Mesodermal cell (in vitro differentiated cells): ENCODE data around the gene LRRC9.
"Not testable (repeated sequence)": the region's sequence is repeated elsewhere in the genome, so short reads cannot be mapped to it uniquely, and the experiment has no call there.

Experiments
- H3K27ac ChIP-seq: 2 replicates; pipeline ENCODE4 v1.7.0; 2013; ENCODE audit warnings: mild to moderate bottlenecking, low read depth, low read length, moderate library complexity; ENCODE audit not compliant: severe bottlenecking
- H3K36me3 ChIP-seq: 2 replicates; pipeline ENCODE4 v1.7.1; 2013; ENCODE audit warnings: mild to moderate bottlenecking, low read length, moderate library complexity; ENCODE audit not compliant: control insufficient read depth, insufficient read depth
- H3K4me1 ChIP-seq: one replicate; pipeline ENCODE4 v1.7.1; 2013; ENCODE audit warnings: mild to moderate bottlenecking, low read length; ENCODE audit not compliant: insufficient read depth, control insufficient read depth, poor library complexity, severe bottlenecking
- H3K4me3 ChIP-seq: 2 replicates; pipeline ENCODE4 v1.7.0; 2013; ENCODE audit warnings: low read length, control low read depth, mild to moderate bottlenecking; ENCODE audit not compliant: insufficient read depth, poor library complexity, severe bottlenecking; ENCODE audit errors: extremely low read depth
- H3K9me3 ChIP-seq: 2 replicates; pipeline ENCODE4 v1.7.1; 2013; ENCODE audit warnings: mild to moderate bottlenecking, low read length, moderate library complexity; ENCODE audit not compliant: control insufficient read depth
- WGBS, 2 experiments: methylation state at CpG; one replicate each; pipeline ENCODE4 v1.1.5; 2013; ENCODE audit warnings: missing lambda C conversion rate in 2 of 2; ENCODE audit not compliant: insufficient coverage in 2 of 2; 5-methylcytosine and 5-hydroxymethylcytosine counted together

The LRRC9 gene

DNA sequence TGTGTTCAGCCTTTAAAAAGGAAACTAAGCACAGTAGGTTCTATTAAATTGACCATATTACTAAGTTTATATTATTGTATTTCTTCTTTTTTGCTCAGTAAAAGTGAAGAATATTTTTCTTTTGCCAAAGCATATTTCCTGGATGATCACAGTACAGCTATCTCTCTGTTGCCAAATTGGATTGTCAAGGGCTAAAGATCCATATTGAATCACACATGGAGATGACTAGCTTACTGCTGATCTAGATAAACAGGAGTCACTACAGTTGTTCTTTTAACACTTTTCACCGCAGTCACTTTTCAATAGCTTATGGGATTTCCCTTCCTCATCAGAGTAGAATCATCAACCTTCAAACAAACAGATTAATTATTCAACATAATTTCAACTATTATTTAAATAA is 78.6 kb downstream of the LRRC9 start:
- no peaks in the 10 kb centered on the region for H3K36me3 ChIP-seq
- H3K27ac ChIP-seq, result no peak overlapping the region
- H3K9me3 ChIP-seq, result no peaks in the 10 kb centered on the region
- no peak overlapping the region for H3K4me3 ChIP-seq
- WGBS, 2 experiments, result 100% methylated on average over 1 of the region's 1 CpG; no CpG with 5 or more reads in 1 of the 2 experiments
- H3K4me1 ChIP-seq, result no peaks in the 10 kb centered on the region

DNA sequence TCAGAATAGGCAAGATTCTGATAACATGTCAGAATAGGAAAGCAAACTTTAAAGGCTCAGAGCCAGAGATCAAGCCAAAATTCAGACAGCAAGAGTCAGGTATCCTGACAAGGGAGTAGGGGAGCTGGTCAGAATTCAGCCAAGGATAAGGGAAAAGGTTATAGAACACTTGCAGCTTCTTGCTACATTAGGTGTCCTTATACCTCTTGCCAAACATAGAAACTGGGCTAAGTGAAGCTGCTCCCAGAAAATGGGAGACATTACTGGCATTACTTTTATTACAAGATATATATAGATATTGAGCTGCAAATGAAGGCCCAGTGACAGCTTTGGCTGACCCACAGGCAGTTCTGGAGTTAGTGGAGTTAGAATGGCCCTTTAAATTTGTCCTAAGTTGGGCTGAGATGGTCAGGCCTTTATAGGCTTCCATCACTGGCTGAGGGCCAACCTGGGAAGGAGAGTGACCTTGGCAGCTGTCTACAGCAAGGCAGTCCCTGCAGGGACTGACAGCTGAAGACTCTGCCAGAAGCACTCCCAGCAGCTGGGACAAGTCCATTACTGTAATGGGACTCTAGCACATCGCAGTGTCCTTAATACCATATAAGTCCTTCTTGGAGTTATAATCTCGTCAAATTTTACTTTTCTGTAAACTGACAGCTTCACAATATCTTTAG is 83.0 kb downstream of the LRRC9 start:
- Histone ChIP-seq H3K4me3 (no peak overlapping the region), H3K9me3 (no peaks in the 10 kb centered on the region), H3K27ac (no peak overlapping the region), H3K4me1 (no peaks in the 10 kb centered on the region), H3K36me3 (no peaks in the 10 kb centered on the region)
- WGBS, 2 experiments, result 100% methylated on average over 1 of the region's 2 CpGs

DNA sequence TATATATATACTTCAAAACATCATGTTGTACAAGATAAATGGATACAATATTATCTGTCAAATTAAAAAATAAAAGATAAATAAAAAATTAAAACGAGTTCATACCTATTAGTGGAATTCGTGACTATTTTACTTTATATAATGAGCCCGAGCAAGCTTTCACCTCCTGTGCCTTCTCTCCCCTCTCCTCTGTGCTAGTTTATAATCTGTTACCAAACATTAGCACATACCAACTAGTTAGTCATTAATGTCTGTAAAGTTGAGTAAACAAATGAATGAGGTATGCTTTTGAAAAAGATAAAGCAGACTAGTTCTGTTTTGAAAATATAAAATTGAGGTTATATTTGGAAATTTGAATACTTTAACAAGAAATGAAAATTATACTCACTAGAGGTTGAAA is 84.0 kb downstream of the LRRC9 start:
- H3K4me3 ChIP-seq, result no peak overlapping the region
- no peaks in the 10 kb centered on the region for H3K36me3 ChIP-seq
- no peaks in the 10 kb centered on the region for H3K4me1 ChIP-seq
- H3K27ac ChIP-seq, result no peak overlapping the region
- WGBS, 2 experiments, result 20% methylated on average over 1 of the region's 3 CpGs; no CpG with 5 or more reads in 1 of the 2 experiments
- no peaks in the 10 kb centered on the region for H3K9me3 ChIP-seq

DNA sequence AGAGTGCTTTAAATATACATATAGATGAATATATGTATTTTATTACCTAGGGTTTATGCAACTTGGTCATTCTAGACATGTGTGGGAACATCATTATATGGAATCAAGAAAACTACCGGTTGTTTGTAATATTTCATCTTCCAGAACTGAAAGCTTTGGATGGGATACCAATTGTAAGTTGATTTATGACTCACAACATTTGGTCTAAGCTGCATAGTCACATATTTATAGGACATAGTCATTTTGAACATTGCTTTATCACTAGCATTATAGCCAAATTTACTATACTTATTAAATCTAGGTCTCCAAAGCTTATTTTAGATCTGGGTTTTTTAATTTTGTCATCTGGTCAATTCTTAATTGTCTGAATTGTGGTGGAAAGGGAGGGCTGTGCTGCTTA is 88.1 kb downstream of the LRRC9 start:
- H3K9me3 ChIP-seq, result no peaks in the 10 kb centered on the region
- H3K4me3 ChIP-seq, result no peak overlapping the region
- no peaks in the 10 kb centered on the region for H3K36me3 ChIP-seq
- H3K4me1 ChIP-seq, result no peaks in the 10 kb centered on the region
- WGBS, 2 experiments, result no CpG with 5 or more reads among the region's 1 CpG
- no peak overlapping the region for H3K27ac ChIP-seq

DNA sequence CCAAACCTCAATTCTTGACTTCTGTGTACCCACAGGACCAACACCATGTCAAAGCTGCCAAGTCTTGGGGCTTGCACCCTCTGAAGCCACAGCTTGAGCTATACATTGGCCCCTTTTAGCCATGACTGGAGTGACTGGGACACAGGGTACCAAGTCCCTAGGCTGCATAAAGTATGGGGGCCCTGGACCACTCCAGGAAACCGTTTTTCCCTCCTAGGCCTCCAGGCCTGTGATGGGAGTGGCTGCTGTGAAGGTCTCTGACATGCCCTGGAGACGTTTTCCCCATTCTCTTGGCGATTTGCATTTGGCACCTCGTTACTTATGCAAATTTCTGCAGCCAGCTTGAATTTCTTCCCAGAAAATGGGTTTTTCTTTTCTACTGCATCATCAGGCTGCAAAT is 90.3 kb downstream of the LRRC9 start:
- H3K4me3 ChIP-seq, H3K27ac ChIP-seq: not testable (repeated sequence)
- WGBS, 2 experiments, result 55 to 66% methylated on average over 3 to 4 of the region's 4 CpGs

DNA sequence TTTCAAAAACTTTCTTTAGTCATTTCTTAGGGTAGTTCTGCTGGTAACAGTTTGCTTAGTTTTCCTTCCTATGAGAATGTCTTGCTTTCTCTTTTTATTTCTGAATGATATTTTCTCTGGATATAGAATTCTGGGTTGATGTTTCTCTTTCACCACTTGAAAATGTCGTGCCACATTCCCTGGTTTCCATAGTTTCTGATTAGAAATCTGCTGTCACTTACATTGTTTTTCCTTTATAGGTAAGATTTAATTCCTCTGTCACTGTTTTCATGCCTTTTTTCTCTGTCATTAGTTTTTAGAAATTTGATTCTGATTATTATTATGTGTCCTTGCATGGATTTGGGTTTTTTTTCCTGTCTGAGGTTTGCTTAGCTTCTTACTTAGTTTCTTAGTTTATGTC is 94.5 kb downstream of the LRRC9 start:
- Histone ChIP-seq H3K36me3 (no peaks in the 10 kb centered on the region), H3K4me1 (no peaks in the 10 kb centered on the region), H3K9me3 (no peaks in the 10 kb centered on the region), H3K27ac (no peak overlapping the region), H3K4me3 (no peak overlapping the region)
- WGBS, 2 experiments, result no CpG with 5 or more reads among the region's 1 CpG

More for the DNA sequence above, 90.3 kb downstream of the LRRC9 start:
- not testable (repeated sequence) for H3K4me1 ChIP-seq, H3K36me3 ChIP-seq, H3K9me3 ChIP-seq

DNA sequence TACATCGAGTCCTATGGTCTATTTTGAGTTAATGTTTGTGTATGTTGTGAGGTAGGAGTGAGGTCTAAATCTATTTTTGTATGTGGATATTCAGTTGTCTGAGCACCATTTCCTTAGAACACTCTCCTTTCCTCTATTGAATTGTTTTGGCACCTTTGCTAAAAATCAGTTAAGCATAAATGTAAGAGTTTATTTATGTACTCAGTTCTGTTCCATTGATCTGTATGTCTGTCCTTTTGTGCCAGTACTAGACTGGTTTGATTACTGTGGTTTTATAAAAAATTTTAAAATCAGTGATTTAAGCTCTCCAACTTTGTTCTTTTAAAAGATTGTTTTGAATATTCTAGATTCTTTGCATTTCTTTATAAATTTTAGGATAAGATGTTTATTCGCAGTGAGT is 101.7 kb downstream of the LRRC9 start:
- no peaks in the 10 kb centered on the region for H3K4me1 ChIP-seq
- no CpG with 5 or more reads among the region's 2 CpGs for WGBS, 2 experiments
- H3K27ac ChIP-seq, result no peak overlapping the region
- H3K4me3 ChIP-seq, result no peak overlapping the region
- no peaks in the 10 kb centered on the region for H3K9me3 ChIP-seq
- H3K36me3 ChIP-seq, result no peaks in the 10 kb centered on the region

DNA sequence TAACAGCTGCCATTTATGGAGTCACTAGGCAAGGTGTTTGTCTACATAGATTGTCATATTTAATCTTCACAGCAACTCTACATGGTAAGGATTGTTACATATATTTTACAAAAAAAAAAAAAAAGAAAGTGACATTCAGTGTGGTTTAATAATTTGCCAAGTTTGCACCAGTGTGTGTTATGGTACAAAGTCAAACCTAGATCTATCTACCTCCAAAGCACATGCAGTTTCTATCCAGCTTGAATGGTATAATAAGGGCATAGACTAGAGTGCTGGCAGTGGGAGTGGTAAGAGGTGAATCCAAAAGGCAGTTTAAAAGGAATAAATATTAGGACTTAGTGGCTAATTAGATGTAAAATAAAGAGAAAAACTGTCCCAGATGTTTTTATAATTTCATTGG is 105.6 kb downstream of the LRRC9 start:
- no peaks in the 10 kb centered on the region for H3K4me1 ChIP-seq
- H3K4me3 ChIP-seq, result no peak overlapping the region
- H3K9me3 ChIP-seq, result no peaks in the 10 kb centered on the region
- no peaks in the 10 kb centered on the region for H3K36me3 ChIP-seq
- H3K27ac ChIP-seq, result no peak overlapping the region

DNA sequence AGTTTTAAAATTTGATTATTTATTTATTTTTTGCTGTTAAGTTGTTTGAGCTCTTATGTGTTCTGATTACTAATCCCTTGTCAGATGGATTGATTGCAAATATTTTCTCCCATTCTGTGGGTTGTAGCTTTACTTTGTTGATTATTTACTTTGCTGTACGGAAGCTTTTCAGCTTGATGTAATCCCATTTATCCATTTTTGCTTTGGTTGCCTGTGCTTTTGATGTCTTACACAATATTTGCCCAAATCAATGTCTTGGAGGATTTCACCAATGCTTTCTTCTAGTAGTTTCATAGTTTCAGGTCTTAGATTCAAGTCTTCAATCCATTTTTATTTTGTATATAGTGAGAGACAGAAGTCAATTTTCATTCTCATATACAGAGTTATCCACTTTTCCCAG is 115.2 kb downstream of the LRRC9 start:
- H3K4me1 ChIP-seq, result no peaks in the 10 kb centered on the region
- no CpG with 5 or more reads among the region's 1 CpG for WGBS, 2 experiments
- no peak overlapping the region for H3K27ac ChIP-seq
- no peaks in the 10 kb centered on the region for H3K36me3 ChIP-seq
- no peaks in the 10 kb centered on the region for H3K9me3 ChIP-seq
- H3K4me3 ChIP-seq, result no peak overlapping the region

DNA sequence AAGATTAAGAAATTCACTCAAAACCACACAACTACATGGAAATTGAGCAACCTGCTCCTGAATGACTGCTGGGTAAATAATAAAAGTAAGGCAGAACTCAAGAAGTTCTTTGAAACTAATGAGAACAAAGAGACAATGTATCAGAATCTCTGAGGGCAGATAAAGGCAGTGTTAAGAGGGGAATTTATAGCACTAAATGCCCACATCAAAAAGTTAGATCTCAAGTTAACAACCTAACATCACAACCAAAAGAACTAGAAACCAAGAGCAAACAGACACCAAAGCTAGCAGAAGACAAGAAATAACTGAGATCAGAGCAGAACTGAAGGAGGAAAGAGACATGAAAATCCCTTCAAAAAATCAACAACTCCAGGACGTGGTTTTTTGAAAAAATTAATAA is 128.0 kb downstream of the LRRC9 start:
- not testable (repeated sequence) for H3K4me3 ChIP-seq, H3K36me3 ChIP-seq, H3K27ac ChIP-seq, H3K4me1 ChIP-seq, H3K9me3 ChIP-seq
- WGBS, 2 experiments, result no CpG with 5 or more reads among the region's 1 CpG

DNA sequence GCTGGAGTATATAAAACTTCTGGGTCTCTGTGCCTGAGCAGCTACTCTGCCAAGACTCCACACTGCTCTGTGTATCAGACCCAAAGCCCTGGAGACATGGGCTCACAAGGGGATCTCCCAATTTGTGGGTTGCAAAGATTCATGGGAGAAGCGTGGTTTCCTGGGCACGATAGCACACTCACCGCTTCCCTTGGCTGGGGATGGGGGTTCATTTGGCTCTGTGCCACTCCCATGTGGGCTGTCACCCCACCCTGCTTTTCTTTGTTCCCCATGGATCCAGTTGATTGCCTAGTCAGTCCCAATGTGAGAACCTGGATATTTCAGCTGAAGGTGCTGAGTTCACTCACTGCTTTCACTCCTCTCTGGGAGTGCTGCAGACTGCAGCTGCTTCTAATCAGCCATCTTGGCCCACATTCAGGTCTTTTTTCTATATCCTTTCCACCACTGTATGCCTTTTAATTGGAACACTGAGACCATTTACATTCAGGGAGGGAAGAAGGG is 131.8 kb downstream of the LRRC9 start:
- H3K36me3 ChIP-seq, result no peaks in the 10 kb centered on the region
- H3K4me3 ChIP-seq, result no peak overlapping the region
- H3K27ac ChIP-seq, result no peak overlapping the region
- 80 to 94% methylated on average over 3 of the region's 3 CpGs for WGBS, 2 experiments
- no peaks in the 10 kb centered on the region for H3K4me1 ChIP-seq
- H3K9me3 ChIP-seq, result no peaks in the 10 kb centered on the region
